Cardiac muscle cell (in vitro differentiated cells and primary cell): Measurements from ENCODE around the gene ZDHHC17. TPM values are rescaled to one million over a fixed set of nuclear protein-coding genes. Genes with fewer than 3 reads are reported as not detected.
A peak's percentile ranks its signal among the peaks of the same experiment; 100 is the strongest.

Experiments used
- DNase-seq, 2 donors: peaks; one replicate each; pipeline versions ENCODE4 v3.0.0 to v3.0.0-alpha.2; 2010 to 2017; ENCODE audit warnings: low read depth in 1 of 2, low spot score in 1 of 2
- H3K27ac ChIP-seq: fragments of 200-600 bp; sonication (generic); 2 replicates; pipeline ENCODE4 v1.5.1; 2016
- H3K27me3 ChIP-seq: fragments of 200-600 bp; sonication (generic); 2 replicates; pipeline ENCODE4 v1.6.0; 2016; ENCODE audit warnings: control low read depth
- H3K36me3 ChIP-seq: fragments of 200-600 bp; sonication (generic); 2 replicates; pipeline ENCODE4 v1.5.1; 2016; ENCODE audit warnings: control low read depth
- H3K4me1 ChIP-seq: fragments of 200-600 bp; sonication (generic); 2 replicates; pipeline ENCODE4 v1.8.1; 2017; ENCODE audit warnings: low read depth, mild to moderate bottlenecking, mixed run types
- H3K4me3 ChIP-seq: fragments of 200-600 bp; sonication (generic); 2 replicates; pipeline ENCODE4 v1.5.1; 2016; ENCODE audit warnings: mild to moderate bottlenecking
- H3K9me3 ChIP-seq: fragments of 200-600 bp; sonication (generic); 2 replicates; pipeline ENCODE4 v1.5.1; 2017; ENCODE audit warnings: low read depth, mild to moderate bottlenecking, control low read depth
- CTCF ChIP-seq: IDR thresholded peaks from 2 replicates; pipeline ENCODE4 v1.5.1; 2012; ENCODE audit warnings: low read depth, mild to moderate bottlenecking, low read length
- polyA plus RNA-seq: library from polyadenylated mRNA; unstranded; fragments of >200 nt; fragmentation: Nextera tagmentation; extraction: Ambion mirVana; gene quantifications from 2 replicates; pipeline ENCODE4 v1.2.1, GENCODE V29; 2016
- total RNA-seq: library from RNA; depleted of rRNA; stranded (reverse); fragments of >200 nt; gene quantifications from 2 replicates; pipeline ENCODE4 v1.2.3, GENCODE V29; 2016

The ZDHHC17 gene
- total and polyA plus RNA-seq, 2 experiments from 2014 or later, result 21.1 to 29.5 TPM

DNA sequence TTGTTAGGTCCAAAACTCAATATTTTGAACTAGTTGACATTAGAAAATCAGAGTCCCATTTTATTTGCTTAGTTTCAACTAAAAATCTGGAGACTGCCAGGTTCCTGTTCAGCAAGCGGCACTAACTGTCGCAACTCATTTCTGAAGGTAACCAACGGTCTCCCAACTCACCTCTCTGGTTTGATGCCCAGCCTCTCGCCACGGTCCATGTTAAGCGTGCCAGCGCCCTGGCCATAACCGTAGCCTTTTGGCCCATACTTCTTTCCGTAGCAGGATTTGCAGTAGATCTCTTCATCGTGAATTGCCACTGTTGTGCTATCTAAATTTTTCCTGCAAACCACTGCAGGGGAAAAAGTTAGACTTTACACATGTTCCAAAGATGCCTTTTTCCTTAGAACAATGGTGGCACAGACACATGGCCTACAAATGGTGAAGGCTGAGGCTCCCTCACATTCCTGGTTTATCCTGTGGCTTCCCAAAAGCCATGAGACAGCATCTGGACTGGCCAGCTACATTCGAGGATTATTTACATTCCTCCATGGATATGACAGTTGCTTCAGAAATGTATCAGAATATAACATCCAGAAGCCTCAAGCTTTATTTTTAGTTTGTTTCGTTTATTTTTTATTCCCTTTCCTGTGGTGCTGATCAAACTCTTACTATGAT, 99.2 kb downstream of the ZDHHC17 start:
- peaks cover 29% of the 10 kb centered on the region for H3K36me3 ChIP-seq
- H3K4me3 ChIP-seq, result no peak overlapping the region
- H3K4me1 ChIP-seq, result peaks cover 31% of the 10 kb centered on the region
- H3K9me3 ChIP-seq, result no peaks in the 10 kb centered on the region
- H3K27me3 ChIP-seq, result no peaks in the 10 kb centered on the region
- no peak for TF ChIP-seq CTCF
- peak in 1 of 2 donors; percentile 60 for DNase-seq
- H3K27ac ChIP-seq, result peak overlapping the region; percentile 23

GRCh38 chr12:76863837-76864236, 99.9 kb downstream of the ZDHHC17 start:
- Histone ChIP-seq H3K36me3 (peaks cover 28% of the 10 kb centered on the region), H3K9me3 (no peaks in the 10 kb centered on the region), H3K4me1 (peaks cover 31% of the 10 kb centered on the region), H3K4me3 (no peak overlapping the region), H3K27me3 (no peaks in the 10 kb centered on the region), H3K27ac (peak overlapping the region; percentile 44)
- no peak for DNase-seq
- no peak for TF ChIP-seq CTCF

- Histone ChIP-seq H3K27me3 (no peaks in the 10 kb centered on the region), H3K27ac (peak overlapping the region; percentile 64), H3K4me1 (peaks cover 31% of the 10 kb centered on the region), H3K4me3 (no peak overlapping the region), H3K36me3 (peaks cover 18% of the 10 kb centered on the region), H3K9me3 (no peaks in the 10 kb centered on the region)
- DNase-seq, result no peak
- TF ChIP-seq CTCF, result no peak
Measured at GRCh38 chr12:76864791-76865400, 101.0 kb downstream of the ZDHHC17 start.

- peak overlapping the region; percentile 61 for H3K27ac ChIP-seq
- no peak overlapping the region for H3K4me3 ChIP-seq
- DNase-seq, result no peak
- H3K4me1 ChIP-seq, result peaks cover 31% of the 10 kb centered on the region
- no peaks in the 10 kb centered on the region for H3K27me3 ChIP-seq
- no peak for TF ChIP-seq CTCF
- H3K36me3 ChIP-seq, result peaks cover 13% of the 10 kb centered on the region
- no peaks in the 10 kb centered on the region for H3K9me3 ChIP-seq
Measured at GRCh38 chr12:76866151-76866567, 102.2 kb downstream of the ZDHHC17 start.

DNA sequence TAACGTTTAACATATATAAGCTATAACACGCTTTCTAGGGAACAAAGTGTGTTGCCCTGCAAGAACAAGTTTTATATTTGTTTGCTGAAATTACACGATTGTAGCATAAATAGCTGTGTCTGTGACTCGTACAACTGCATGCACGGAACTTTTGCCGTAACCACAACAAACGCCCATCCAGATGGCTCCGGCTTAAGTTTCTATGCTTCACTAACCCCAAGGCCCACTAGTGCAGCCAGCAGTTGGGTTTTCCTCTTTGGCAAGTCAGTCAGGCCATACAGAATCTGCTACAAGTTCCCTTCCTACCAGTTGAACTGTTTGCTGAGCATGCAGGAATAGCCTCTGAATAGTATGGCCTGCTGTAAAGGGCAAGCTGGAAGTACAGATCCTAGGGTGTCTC, 102.8 kb downstream of the ZDHHC17 start:
- H3K4me3 ChIP-seq, result no peak overlapping the region
- H3K27me3 ChIP-seq, result no peaks in the 10 kb centered on the region
- H3K27ac ChIP-seq, result peak overlapping the region; percentile 61
- H3K9me3 ChIP-seq, result no peaks in the 10 kb centered on the region
- peaks cover 31% of the 10 kb centered on the region for H3K4me1 ChIP-seq
- no peak for DNase-seq
- H3K36me3 ChIP-seq, result peaks cover 10% of the 10 kb centered on the region
- no peak for TF ChIP-seq CTCF
